GM19351 (cell line): Measurements from ENCODE around the gene CBY2.
"Not testable (repeated sequence)": the region's sequence is repeated elsewhere in the genome, so short reads cannot be mapped to it uniquely, and the experiment has no call there.

Source experiments
- ATAC-seq: cut with Tn5 transposase; IDR thresholded peaks from one replicate; pipeline ENCODE4 v1.9.1; 2021; ENCODE audit warnings: mild to moderate bottlenecking, moderate library complexity; ENCODE audit not compliant: unreplicated experiment

The CBY2 gene

DNA sequence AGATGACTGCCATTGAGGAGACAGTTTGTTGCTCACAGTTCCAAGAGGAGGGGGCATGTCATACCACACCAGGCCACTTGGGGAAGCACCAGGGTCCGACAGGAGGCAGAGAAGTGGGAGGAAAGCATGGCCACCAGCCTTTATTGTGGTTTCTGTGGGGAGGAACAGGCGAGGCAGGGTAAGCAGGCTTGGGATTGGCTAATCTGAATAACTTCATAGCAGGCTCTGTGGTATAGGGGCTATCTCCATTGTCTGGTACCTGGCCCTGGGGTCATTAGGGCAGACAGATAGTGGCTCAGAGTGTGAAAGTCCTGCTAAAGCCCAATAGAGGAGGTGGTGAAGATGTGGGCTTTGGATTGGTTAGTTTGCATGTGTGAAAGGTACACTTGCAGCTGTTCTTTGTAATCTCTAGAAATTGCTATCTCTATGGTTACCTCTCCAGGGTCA is 35.5 kb downstream of the CBY2 start:
- no peak for ATAC-seq

DNA sequence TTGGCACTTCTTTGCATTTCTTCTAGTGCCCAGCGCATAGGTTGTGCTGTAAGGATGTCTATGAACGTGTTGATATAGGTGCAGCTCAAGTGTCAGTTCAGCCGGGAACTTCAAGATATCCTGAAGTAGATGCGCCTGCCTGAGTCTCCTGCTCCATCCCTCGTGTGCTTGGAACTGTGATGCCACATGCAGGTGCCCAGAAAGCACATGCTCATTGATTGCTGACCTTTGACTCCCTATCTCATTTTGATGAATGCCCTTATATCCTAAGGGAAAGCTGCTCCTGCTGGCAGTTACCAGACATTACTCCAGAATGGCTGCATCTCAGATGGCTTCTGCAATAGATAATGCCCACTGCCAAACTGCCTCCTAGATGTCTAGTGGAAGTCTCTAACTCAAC is 40.9 kb downstream of the CBY2 start:
- no peak for ATAC-seq

DNA sequence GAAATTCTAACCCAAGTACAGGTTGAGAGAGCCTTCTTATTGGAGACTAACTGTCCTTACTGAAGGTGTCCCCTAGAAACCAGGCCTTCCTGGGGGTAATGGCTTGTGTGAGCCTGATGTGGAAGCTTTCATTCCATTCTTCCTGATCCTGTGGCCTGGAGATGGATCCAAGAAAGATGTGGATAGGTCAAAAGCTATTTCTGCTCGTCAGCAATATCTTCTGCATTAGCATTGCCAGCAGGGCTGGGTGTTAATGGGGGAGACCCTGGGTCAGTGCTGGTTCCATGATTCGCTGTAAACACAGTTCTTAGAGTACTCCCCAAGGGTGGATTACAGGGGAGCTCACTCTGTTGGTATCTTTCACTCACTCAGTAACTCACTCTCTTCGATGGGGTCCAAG is 42.9 kb downstream of the CBY2 start:
- ATAC-seq, result no peak

DNA sequence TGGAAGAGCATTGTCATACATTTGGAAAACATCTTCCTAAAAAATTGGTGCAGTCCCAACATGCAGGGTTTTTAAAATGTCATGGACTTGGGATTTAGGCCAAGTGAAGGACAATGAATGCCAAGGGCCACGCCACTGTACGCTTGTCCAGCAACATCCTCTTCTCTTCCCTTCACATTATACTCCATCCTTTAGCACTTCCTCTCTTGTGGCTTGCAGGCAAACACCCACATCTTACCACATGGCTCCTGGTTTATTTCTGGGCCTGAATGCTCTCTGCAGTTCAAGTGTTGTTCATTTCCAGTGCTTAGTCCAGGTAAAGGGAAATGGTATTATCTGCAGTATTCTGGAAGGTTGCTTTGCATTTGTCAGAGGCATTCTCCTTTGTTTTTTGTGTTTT is 45.0 kb downstream of the CBY2 start:
- no peak for ATAC-seq

DNA sequence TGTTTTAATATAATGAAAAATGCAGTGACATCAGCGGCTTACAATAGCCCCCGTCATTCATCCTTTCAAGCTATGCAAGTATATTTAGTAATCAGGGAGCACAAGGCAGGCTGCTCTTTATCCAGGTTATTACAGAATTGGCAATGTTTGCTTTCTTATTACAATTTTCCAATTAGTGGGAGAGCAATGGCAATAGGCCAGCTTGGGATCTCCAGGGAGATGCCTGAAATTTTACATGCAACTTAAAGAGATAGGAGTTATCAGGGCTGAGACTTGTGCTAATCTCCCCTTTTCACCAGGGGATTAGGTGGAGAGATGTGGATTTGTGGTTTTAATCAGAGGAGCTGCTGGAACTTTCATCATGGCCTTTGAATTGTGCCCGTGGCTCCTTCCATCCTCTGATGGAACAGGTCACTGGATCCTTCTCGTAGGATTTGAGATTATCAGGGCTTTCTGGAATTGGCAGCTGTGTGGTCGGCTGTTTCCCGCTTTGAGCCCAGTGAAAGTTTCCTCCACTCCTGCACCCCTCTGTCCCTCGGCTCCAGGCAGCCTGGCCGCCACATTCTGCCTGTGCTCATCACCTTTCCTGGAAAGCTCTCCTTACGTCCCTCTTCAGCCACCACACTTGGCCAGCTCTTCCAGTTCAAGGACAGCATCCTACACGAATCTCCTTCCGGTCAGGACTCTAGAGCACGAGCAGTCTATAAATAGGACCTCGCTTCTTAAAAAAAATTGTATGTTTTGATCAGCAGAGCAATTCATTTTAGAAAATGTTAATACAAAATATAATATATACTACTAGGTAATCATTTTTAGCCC is 47.0 kb downstream of the CBY2 start:
- no peak for ATAC-seq

DNA sequence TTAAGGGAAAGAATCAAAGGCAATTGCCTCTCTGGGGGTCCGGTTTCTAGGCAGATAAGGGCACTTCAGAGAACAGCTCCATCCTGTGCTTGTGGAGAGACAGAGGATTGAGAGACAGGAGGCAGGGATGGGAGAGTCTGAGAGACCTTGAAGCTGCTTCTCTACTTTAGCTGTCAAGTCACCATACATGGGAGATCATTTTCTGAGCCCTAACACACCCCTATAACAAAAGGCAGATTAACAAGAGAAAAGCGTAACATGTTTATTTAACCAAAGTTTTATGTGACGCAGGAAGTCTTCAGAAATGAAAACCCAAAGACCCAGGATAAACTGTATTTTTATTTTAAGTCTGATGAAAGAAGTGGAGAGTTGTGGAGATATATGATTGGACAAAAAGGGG is 48.4 kb downstream of the CBY2 start:
- ATAC-seq, result no peak

DNA sequence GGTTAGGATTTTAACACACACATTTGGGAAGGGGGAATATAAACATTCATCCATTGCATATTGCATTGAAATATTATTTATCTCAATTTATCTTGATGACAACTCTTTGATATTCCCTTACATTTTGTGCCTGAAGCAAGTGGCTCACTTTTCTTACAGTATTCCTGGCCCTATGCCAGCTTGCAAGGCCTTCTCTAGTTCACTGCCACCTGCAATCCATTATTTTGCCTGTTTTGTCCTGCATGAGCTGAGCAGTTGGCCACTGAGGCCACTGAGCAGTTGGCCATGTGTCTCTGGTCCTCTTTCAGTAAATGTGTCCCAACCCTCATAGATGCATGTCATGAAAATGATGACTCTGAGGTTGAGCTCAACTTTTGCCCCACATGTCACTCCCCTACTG is 49.8 kb downstream of the CBY2 start:
- ATAC-seq, result no peak

DNA sequence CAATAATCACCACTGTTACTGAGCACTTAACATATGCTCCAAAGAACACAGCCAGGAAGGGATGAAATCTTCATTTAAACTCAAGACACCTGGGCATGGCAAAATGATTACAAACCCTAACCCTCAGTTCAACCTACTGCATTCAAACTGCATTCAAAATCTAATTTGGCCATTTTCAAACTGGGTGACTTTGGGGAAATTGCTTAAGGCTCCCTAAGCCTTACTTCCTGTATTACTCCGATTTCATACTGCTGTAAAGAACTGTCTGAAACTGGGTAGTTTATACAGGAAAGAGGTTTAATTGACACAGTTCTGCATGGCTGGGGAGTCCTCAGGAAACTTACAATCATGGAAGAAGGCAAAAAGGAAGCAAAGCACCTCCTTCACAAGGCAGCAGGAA is 50.4 kb downstream of the CBY2 start:
- ATAC-seq, result no peak

DNA sequence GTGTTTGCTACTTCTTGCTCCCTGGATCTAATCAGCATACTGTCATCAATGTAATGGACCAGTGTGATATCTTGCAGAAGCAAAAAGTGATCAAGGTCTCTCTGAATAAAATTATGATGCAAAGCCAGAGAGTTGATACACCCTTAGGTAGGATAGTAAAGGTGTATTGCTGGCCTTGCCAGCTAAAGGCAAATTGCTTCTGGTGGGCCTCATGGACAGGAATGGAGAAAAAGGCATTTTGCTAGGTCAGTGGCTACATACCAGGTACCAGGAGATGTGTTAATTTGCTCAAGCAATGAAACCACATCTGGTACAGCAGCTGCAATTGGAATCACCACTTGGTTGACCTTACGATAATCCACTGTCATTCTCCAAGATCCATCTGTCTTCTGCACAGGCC is 54.4 kb downstream of the CBY2 start:
- not testable (repeated sequence) for ATAC-seq

DNA sequence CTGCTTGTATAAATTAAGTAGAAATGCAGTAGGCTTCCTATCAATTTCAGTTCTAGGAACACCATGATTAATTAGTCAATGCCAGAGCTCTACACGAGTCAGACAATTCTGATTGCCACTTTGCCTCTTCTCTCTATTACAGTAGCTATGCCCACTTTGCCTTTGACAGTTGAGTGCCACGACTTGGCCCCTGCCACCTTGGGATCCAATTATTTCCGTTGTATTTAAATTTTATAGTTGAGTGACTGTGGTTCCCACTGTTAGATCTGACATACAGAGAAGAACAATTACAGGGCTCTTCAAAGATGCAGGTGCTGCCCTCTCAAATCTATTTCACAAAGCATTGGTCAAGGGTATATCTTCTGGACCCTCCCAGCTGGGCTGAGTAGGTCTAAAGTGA is 55.5 kb downstream of the CBY2 start:
- ATAC-seq, result not testable (repeated sequence)

DNA sequence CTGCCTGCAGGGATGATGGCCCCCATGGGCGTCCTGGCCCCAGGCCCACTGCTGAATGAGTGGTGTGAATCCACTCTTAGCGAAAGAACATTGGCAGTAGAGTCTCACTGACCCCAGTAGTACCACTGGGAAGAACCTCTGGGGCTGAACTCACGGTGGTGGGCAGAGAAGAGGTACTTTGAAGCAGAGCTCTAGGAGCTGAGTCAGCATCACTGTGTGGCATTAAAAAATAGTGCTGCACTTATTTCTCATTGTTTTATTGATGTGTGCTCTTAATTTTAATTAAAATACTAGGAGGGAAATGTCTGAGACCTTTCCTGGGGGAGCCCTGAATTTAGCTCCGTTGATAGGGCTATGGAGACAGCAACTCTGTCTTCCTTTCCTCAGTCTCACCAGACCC is 61.3 kb downstream of the CBY2 start:
- ATAC-seq, result no peak
